GM19468 (cell line): ENCODE measurements around the gene FES.

Source experiments
- ATAC-seq: cut with Tn5 transposase; IDR thresholded peaks from one replicate; pipeline ENCODE4 v1.9.1; 2021; ENCODE audit warnings: mild to moderate bottlenecking, moderate library complexity, moderate number of reproducible peaks; ENCODE audit not compliant: unreplicated experiment; ENCODE audit errors: extremely low read depth

FES gene

GRCh38 chr15:90942354-90943120 lies 58.2 kb downstream of the FES start:
- no peak for ATAC-seq

GRCh38 chr15:90945091-90945490 lies 60.8 kb downstream of the FES start:
- ATAC-seq, result no peak
